NCI-H2196 treated with DMSO at 0.1 percent for 48 hours (cell line): ENCODE data around the gene CDK3.
"Not testable (repeated sequence)": the region's sequence is repeated elsewhere in the genome, so short reads cannot be mapped to it uniquely, and the experiment has no call there.

Experiments
- DNase-seq: peaks from one replicate; lab custom pipeline; 2025; ENCODE audit not compliant: unreplicated experiment; lab: John Stamatoyannopoulos, UW

CDK3 gene

GRCh38 chr17:76036497-76037261, 36.0 kb downstream of the CDK3 start:
- DNase-seq, result peak; percentile 44

GRCh38 chr17:76038050-76038449, 37.4 kb downstream of the CDK3 start:
- DNase-seq, result no peak

- DNase-seq, result no peak
These were observed 38.5 kb downstream of the CDK3 start for GRCh38 chr17:76039121-76039520.

GRCh38 chr17:76040376-76040775, 39.7 kb downstream of the CDK3 start:
- DNase-seq, result no peak

- not testable (repeated sequence) for DNase-seq
These were observed 42.2 kb downstream of the CDK3 start for GRCh38 chr17:76042868-76043267.

DNA sequence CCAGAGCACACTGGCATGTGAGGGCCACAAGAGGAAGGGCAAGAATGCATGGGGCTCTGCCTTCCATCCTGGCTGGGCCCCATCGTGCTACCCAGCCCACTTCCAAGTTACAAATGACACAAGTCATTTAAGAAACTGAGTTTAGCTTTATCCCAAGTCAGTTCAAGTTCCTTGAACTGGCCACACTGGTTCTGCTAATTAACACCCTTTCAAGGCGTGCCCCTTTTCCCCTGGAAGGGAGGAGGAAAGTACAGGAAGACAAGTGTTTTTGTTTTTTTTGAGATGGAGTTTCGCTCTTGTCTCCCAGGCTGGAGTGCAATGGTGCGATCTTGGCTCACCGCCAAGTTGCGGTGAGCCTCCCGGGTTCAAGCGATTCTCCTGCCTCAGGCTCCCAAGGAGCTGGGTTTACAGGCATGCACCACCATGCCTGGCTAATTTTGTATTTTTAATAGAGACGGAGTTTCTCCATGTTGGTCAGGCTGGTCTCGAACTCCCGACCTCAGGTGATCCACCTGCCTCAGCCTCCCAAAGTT, 43.9 kb downstream of the CDK3 start:
- not testable (repeated sequence) for DNase-seq

- DNase-seq, result no peak
These were observed 45.4 kb downstream of the CDK3 start for GRCh38 chr17:76046064-76046463.

GRCh38 chr17:76048025-76048605, 47.5 kb downstream of the CDK3 start:
- no peak for DNase-seq

- DNase-seq, result no peak
These were observed 48.1 kb downstream of the CDK3 start for GRCh38 chr17:76048711-76049110.

DNA sequence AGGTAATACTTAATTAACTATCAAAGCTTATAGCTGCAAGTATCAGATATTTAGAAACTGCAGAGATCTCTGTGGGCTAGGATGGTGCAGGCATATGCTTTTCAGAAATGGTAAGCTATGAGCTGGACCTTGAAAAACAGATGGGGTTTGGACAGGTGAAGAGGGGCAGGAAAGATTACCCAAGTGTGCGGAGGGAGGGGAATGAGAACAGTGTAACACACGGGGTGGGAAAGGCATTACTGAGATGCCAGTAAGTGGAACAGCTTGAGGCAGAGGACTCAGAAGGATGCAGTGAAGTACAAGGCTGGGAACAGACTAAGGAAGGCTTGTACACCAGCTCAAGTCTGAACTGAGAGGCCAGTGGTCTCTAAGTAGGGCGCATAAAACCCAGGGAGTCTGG, 48.6 kb downstream of the CDK3 start:
- no peak for DNase-seq

- no peak for DNase-seq
These were observed 49.3 kb downstream of the CDK3 start for GRCh38 chr17:76049836-76050537.

DNA sequence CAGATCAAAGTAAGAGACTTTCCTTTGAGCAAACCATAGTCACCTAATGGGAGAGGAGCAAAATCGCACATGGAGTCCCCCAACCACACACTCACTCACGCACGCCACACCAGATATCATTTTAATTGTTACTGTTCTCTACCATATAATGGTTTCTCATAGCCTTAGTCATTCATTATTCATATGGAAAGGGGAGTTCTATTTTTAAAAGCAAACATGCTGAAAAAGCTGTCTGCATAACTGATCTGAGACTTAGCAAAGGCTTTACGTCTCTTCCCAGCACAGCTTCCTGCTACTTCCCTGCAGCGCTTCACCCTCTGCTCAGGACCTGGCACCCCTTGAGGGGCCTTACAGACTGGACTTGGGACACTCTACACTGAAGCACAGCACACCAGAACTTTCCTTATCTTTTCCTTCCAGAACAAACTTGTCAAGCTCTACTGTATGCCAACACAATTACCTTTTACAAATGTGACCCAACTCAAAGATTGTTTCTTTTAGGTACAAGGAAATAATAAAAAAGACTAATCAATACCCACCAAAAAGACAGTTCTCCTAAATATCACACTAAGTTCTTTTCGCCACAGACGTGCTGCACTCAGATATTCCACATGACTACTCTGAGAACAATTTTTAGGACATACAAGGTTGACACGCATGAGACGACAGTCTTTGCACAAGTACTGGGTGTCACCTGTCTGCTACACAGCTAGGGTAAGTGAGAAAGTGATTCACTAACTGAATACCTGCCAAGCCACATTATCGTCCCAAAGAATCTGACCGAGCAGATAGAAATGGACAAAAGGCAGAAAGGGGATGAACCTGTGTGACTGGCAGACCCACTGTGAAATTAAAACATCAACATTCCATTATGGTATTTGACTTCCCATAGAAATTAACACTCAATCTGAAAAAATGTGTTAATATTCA, 50.1 kb downstream of the CDK3 start:
- DNase-seq, result no peak

- DNase-seq, result no peak
These were observed 50.9 kb downstream of the CDK3 start for GRCh38 chr17:76051561-76051960.

DNA sequence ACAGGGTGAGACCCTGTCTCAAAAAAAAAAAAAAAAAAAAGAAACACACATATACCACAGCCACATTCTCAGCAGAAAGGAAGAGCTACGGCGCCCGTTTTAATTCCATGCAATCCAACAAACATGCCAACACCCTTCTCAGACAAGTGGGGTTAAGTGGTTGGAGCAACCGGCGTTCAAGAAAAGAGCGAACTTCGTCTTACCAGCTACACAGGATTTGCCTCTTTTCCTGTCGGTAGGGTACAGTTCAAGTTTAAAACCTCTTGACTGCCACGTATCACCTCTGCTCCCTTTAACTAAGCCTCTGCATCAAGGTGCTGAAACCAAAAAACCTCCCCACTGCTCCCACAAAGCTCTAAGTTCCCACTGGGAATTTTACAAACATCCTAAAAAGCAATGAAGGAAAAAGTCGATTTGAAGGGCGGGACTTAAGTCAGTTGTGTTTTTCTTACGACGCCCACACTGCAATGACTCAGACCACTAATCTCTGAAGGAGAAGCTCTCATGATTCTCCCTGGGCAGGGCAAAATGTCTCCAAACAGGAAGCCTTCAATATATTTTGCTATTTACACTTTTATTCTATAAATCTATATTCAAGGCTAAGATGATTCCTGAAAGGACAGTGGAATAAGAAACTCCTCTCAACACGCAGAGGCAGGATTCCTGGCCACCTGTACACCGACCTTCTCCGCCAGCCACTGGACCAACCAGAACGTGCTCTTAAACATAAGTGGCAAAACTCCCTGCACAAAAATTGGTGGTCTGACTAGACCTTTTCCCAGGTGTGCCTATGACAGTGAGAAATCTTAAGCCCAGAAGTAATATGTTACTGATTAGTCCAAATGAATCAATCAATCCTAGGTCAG, 52.8 kb downstream of the CDK3 start:
- DNase-seq, result no peak

- no peak for DNase-seq
These were observed 53.4 kb downstream of the CDK3 start for GRCh38 chr17:76054112-76054476.
